GM12872 (cell line): Measurements from ENCODE around the gene HAL.

Source experiments
- TF ChIP-seq, protein P1 (sequence below): IDR thresholded peaks from 3 replicates; pipeline ENCODE4 v1.5.1; 2011; ENCODE audit warnings: low read depth, mild to moderate bottlenecking, low read length, moderate library complexity; ENCODE audit not compliant: insufficient read depth

Gene HAL

GRCh38 chr12:95956557-95957145 is 39.5 kb downstream of the HAL start:
- TF ChIP-seq, protein P1, sequence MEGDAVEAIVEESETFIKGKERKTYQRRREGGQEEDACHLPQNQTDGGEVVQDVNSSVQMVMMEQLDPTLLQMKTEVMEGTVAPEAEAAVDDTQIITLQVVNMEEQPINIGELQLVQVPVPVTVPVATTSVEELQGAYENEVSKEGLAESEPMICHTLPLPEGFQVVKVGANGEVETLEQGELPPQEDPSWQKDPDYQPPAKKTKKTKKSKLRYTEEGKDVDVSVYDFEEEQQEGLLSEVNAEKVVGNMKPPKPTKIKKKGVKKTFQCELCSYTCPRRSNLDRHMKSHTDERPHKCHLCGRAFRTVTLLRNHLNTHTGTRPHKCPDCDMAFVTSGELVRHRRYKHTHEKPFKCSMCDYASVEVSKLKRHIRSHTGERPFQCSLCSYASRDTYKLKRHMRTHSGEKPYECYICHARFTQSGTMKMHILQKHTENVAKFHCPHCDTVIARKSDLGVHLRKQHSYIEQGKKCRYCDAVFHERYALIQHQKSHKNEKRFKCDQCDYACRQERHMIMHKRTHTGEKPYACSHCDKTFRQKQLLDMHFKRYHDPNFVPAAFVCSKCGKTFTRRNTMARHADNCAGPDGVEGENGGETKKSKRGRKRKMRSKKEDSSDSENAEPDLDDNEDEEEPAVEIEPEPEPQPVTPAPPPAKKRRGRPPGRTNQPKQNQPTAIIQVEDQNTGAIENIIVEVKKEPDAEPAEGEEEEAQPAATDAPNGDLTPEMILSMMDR, result no peak

GRCh38 chr12:95955549-95956159 is 40.5 kb downstream of the HAL start:
- TF ChIP-seq, protein P1, result no peak

DNA sequence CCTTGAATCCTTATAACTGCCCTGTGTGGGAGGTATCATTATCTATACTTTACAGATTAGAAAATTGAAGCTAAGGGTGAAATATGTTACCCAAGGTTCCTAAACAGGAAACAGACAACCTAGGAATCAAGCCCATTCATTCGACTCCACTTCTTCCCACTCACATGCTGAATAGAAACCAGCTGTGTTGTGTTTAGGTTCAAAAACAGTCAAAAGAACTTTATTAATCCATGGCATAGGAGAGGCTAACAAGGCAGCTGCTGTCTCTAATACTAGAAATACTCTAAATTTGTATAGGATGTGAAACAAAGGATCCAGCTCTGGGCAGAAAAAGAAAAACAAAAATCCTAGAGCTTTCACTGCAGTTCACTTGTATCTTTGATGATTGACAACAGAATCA is 43.1 kb downstream of the HAL start:
- TF ChIP-seq, protein P1, result no peak

- TF ChIP-seq, protein P1, result no peak
These were observed 44.6 kb downstream of the HAL start for GRCh38 chr12:95951515-95951914.

GRCh38 chr12:95949477-95950206 is 46.5 kb downstream of the HAL start:
- TF ChIP-seq, protein P1, result no peak

DNA sequence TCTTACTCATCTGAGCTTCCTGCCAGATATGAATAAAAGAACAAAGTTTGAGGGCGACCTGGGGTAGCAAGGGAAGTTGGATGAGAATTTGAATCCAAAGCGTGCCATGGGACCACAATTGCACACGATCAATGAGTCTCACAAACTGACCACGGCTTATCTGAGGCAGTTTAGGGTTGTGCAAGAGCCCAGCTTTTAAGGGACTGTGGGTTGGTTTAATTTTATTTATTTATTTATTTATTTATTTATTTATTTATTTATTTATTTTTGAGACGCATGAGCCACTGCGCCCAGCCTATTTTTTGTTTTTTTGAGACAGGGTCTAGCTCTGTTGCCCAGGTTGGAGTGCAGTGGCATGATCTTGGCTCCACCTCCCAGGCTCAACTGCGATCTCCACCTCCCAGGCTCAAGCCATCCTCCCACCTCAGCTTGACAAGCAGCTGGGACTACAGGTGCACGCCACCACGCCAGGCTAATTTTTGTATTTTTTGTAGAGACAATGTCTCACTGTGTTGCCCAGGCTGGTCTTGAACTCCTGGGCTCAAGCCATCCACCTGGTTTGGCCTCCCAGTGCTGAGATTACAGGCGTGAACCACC is 51.9 kb downstream of the HAL start:
- TF ChIP-seq, protein P1, result no peak

DNA sequence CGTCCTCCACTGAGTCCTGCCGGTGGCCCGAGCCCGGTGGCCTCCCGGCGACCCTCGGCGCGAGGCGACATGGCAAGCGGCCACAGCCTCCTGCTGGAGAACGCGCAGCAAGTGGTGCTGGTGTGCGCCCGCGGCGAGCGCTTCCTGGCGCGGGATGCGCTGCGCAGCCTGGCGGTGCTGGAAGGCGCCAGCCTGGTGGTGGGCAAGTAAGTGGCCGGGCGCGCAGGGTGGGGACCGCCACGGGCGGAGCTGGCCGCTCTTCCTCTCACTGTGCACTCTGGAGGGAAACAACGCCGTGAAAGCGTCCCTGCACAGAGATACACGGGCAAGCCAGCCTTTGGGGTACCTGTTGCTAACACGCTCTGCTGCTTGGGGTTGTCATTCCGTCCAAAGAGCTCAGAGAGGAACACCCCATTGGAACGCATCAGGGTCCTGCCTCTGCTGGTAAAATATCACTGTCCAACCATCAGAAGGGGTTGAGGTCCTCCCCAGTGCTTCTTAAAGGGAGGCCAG is 52.8 kb downstream of the HAL start, which contains the start of gene AMDHD1:
AMDHD1 (plus strand) TSS at position 2 of the 513 bp plus-strand sequence; CDS start at position 70, 68 bp downstream.
- TF ChIP-seq, protein P1, result peak; percentile 34; the same call in 2 of the 3 replicates
